Dermis microvascular lymphatic vessel endothelial cell (primary cell): ENCODE measurements around the gene ARHGEF33. TPM values are rescaled to one million over a fixed set of nuclear protein-coding genes. Genes with fewer than 3 reads are reported as not detected.
A peak's percentile ranks its signal among the peaks of the same experiment; 100 is the strongest.
"Not testable (repeated sequence)": the region's sequence is repeated elsewhere in the genome, so short reads cannot be mapped to it uniquely, and the experiment has no call there.

Source experiments
- DNase-seq, 2 donors: peaks; one replicate each; pipeline versions ENCODE4 v3.0.0 to v3.0.0-alpha.2; 2010; ENCODE audit warnings: low read depth in 2 of 2
- total RNA-seq: library from RNA; depleted of rRNA; stranded (reverse); fragments of >200 nt; gene quantifications from 2 replicates; pipeline ENCODE4 v1.2.1, GENCODE V29; 2014

ARHGEF33 gene
- total RNA-seq, 1 donor from 2014 or later, result under 0.01 TPM

DNA sequence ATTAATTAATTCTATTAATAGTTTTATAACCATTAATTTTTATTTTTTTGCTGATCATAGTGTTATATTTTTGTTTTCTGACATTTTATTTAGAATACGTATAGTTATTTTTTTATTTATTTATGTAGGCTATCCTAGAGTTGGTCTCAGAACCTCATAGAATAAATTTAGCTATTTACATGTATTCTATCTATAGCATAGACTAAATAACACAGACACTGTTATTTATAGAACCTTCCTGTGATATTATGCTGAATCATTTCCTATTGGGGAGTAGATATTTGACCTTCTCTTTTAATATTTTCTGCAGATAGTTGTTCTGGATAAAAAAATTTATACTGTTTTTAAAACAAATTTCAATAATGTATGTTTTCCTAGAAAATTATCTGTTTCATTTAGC lies 20.2 kb downstream of the ARHGEF33 start:
- DNase-seq, result no peak

DNA sequence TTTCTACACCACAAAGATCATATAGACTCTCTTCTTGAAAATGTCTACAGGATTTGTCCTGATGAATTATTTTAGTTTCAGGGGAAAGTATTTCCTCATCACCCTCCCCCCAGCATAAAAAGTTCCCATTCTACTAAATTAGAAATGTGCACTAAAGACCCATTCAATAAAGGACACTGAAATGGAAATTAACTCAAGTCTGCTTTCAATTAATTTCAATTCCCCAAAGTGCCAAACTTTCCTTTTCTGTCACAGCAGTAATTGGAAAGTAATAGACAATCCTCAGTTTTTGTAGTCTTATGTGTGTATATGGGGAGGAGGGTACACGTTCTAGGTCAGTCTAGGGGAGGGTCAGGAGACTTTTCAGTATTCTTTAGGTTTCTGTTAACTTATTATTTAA lies 21.5 kb downstream of the ARHGEF33 start:
- no peak for DNase-seq

GRCh38 chr2:38912619-38913018 lies 22.9 kb downstream of the ARHGEF33 start:
- no peak for DNase-seq

DNA sequence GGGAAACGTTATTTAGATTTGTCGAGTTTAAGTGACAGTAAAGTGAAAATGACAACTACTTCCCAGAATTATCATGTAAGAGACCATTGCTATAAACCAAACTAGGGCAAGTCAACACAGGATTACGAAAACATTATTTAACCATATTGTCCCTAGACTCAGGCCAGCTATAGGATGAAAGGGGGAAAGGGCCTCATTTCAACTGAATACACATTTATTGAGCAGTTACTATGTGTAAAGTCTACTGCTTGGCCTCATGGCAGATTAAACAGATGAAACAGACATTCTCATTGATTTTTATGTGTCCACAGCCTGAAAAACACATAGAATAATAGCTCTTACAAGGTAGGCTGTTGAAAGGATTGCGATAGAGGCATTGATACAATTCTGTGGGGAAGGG lies 32.7 kb downstream of the ARHGEF33 start:
- no peak for DNase-seq

DNA sequence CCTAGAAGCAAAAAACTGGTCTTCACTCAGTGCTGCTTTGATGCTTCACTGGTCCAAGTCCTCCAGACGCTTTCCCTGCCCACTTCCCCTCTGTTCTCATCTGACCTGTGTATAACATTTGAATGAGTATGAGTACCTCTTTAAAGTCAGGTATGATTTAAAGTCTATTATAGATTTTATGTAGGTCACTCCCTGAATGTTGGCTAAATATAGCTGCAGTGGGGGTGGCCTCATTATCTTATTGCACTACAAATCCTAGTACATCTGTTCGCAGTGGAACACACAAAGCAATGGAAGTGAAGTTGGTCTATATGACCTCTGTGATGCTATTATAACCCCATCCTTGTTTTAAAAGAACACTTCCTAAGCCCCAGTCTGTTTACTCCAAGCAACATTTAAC lies 33.2 kb downstream of the ARHGEF33 start:
- no peak for DNase-seq

DNA sequence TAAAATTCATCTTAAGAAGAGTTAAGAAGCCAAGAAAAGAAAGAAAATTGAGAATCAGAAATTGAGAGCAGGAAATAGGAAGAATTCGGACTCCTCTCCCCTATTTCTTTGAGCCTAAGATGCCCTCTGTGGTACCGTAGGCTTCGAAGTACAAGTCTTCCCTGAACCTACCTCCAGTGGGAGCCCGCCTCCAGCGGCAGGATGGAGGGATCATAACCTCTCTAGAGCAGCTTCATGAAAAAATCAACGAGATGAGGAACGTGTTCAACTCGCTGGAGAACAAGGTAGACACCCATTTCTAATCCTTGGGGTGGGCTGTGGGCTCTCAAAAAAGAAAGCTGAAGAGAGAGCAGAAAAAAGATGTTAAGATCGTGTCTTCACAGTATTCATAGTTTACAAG lies 36.3 kb downstream of the ARHGEF33 start:
- DNase-seq, result no peak

- DNase-seq, result no peak
These were observed 40.9 kb downstream of the ARHGEF33 start for GRCh38 chr2:38930600-38930999.

DNA sequence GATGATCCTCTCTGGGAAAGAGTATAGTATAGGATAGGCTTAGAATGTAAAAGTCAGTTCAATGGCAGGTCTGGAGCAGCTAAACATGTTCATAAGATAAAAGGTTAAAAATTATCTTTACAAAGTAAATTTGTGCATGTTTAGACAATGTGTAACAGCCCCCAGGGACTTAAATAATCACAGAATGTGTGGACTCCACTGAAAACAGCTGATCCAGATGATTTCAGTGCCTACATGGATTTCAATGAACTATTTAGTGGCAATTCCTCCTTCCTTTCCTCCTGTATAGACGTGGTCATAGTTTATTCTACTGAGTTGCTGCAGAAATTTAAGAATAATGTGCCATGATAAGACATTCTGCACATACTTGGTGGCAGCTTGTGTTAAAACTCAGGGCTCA lies 42.9 kb downstream of the ARHGEF33 start:
- no peak for DNase-seq

GRCh38 chr2:38933653-38934052 lies 44.0 kb downstream of the ARHGEF33 start:
- no peak for DNase-seq

- DNase-seq, result no peak
These were observed 45.1 kb downstream of the ARHGEF33 start for GRCh38 chr2:38934742-38935141.

DNA sequence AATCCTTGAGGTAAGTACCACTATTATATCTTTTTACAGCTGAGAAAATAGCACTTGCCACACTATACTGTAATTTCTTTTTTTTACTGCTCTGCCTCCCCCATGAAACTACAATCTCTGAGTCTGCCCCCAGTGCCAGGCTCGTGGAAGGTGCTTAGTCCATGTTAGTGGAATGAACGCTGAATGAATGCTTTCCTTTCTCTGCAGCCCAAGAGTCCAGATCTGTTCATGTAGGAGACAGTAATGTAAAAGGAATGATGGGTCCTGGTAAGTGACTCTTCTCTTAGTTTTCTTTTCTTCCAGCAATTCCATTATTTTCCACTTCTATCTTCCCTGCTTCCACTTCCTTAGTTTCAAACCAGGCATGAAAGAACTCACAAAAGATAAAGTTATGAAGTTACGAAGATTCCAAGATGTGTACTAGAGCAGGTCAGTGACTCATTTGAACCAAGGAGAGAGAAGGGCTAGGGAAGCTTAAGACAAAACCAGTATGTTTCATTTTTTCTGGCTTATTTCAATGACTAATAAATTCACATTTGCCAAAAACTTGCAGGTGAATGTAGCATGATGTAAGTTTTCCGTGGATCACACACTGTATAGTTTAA lies 46.0 kb downstream of the ARHGEF33 start:
- DNase-seq, result no peak

GRCh38 chr2:38936516-38936915 lies 46.8 kb downstream of the ARHGEF33 start:
- DNase-seq, result not testable (repeated sequence)

DNA sequence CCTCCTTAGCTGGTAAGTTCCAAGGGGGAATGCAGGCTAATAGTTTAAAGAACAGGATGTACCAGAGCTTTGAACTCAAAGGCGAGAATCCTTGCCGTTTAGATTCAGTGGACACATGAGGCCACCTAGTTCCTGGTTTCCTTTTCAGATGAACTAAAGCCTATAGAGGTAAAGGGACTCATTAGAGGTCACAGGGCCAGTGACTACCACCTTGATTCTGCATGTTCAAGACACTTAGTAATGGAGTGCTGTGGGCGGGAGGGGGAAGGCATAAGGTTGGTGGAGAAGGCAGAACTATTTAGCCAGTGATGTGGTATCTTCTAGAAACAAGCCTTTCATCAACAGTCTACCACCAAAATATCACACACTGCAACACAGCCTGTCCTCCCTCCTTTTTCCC lies 47.9 kb downstream of the ARHGEF33 start:
- no peak for DNase-seq

DNA sequence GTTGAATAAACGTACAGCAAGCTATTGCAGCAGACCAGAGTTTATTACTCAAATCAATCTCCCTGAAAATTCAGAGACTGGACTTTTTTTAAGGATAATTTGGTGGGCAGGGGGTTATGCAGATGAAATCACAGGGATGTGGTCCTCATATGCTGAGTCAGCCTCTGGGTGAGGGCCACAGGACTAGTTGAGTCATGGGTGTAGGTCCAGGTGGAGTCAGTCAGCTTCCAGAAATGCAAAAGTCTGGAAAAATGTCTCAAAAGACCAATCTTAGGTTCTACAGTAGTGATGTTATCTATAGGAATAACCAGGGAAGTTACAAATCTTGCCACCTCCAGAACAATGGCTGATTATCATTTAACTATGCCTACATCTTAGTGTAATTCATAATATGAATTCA lies 51.1 kb downstream of the ARHGEF33 start:
- DNase-seq, result no peak

GRCh38 chr2:38943784-38944183 lies 54.1 kb downstream of the ARHGEF33 start:
- DNase-seq, result no peak

DNA sequence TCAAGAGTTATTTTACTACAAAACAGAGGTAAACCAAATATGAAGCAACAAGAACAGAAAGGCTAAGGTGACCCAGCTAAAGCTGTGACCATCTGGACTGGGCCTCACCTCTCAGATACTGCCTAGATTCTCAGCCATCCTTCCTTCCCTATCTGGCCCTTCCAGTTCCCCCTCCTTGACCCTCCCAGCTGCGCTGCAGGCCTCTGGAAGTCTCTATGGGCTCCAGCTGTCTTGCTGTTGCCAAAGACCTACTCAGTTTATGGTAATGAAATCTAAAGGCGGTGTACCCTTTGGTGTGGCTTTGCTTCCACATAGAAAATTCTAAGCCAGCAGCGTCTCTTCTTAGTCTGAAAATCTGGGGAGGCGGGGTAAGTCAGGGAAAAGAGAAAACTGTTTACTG lies 55.7 kb downstream of the ARHGEF33 start:
- DNase-seq, result no peak

GRCh38 chr2:38945911-38946310 lies 56.2 kb downstream of the ARHGEF33 start:
- no peak for DNase-seq

DNA sequence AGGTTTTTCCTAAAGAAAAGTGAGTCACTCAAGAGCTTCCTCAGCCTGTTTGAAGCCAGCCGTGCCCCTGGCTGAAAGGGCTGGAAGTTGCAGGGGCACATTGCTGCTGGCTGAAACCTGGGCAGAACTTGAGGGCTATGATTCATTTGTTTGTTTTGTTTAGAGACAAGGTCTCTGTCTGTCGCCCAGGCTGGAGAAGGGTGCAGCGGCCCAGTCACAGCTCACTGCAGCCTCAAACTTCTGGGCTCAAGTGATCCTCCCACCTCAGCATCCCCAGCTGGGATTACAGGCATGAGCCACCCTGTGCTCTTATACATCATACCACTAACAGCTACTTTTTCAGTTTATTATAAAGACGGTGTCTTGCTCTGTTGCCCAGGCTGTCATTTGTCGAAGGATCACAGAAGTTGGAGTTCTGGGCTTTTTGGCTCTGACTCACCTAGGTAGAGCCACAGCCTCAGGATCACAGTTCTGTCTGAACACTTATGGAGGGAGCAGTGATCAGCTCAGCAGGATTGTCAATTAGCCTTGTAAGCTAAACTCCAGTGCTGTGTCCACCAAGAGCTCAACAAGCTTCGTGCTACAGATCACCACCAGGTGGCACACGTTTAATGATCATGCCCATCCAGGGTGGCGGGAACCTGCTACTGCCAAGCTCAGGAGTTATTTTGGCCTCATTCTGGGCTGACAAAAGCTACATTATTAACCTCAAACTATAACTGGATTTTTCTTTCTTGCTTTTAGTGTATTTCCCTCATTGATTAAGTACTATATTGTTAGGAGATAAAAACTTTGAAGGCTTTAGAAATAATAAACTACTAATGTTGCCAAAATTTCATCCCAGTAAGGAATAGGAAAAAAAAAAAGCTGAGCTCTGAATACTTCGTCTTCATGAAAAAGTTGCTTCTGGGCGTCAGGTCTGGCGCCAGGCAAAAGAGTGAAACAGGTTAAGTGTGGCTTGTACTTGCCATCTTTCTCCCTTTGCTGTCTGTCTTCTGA lies 57.9 kb downstream of the ARHGEF33 start:
- peak; percentile 65 to 85 for DNase-seq

DNA sequence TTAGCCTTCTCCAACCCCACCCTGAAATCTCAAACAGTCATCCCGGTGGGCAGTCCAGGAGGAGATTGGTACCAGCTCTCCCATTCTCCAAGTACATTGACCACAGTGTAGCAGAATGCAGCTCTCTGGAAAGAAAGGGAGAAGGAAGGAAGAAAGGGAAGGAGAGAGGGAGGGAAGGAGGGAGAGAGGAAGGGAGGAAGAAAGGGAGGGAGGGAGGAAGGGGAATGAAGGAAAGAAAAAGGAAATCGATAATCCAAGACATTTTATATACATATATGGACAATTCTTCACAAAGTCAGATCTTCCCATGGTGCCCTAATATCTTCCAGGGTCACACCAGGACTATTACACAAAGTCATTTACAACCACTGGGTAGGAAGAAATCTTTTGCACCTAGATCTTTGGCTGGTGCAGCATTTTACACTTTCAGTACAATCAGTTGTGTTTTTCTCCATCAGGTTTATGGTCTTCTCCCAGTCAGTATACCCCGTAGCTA lies 58.8 kb downstream of the ARHGEF33 start:
- no peak for DNase-seq

DNA sequence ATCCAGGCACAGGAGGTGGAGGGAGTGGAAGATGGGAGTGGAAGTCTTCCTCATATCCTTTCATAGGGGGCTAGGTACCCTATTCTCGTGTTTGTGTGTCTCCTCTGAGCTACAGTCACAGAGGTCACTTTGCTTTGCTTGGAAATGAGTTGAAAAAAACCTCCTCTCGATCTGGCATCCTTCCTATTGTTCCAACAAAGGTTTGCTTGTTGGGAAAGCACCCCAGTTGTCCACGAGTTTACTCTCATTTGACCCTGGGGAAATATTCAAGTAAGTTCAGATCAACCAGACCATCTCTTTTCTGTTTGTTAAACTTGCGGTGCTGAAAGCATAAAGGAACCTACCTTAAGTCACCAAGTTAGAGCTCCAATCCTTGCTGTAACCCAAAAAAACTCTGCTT lies 59.3 kb downstream of the ARHGEF33 start:
- no peak for DNase-seq

DNA sequence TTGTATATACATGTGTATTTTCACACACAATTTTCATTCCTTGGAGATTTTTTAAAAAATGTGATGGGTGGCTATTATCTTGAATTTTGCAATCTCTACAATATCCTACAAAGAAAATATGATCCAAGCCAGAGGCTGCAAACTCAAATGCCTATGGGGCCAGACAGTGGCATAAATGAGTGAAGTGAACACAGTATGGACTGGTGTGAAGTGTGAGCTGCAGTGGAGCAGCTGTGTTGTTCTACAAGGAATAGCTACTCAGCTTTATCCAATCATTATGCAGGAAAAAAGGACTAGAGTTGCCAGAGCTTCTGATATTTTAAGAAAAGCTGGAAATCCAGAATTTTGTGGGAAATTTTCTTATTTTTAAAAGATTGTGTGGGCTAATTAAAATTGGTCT lies 62.1 kb downstream of the ARHGEF33 start:
- no peak for DNase-seq

DNA sequence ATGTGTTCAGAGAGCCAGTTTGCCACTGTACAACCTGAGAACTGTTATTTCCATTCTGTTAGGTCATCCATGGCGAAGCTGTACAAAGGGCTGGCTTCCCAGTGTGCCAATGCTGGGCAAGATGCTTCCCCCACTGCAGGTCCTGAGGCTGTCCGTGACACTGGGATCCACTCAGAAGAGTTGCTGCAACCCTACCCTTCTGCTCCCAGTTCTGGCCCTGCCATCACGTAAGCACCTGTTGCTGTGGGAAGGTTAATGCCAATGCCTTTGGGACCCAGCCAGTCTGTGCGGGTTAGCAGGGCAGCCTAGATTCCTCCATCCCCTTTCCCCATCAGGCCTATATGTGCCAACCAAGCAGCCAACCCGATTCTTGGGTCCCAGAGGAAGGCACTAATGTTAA lies 68.3 kb downstream of the ARHGEF33 start:
- no peak for DNase-seq

- DNase-seq, result no peak
These were observed 69.8 kb downstream of the ARHGEF33 start for GRCh38 chr2:38959466-38959865.
